Activated CD8-positive, alpha-beta memory T cell treated with anti-CD3 and anti-CD28 coated beads for 1 hour (primary cell): ENCODE measurements around the gene PDCD11.

Experiments
- DNase-seq, 2 donors: peaks; one replicate each; pipeline ENCODE4 v3.0.0-alpha.2; 2020; ENCODE audit warnings: low read depth in 1 of 2; ENCODE audit errors: extremely low read depth in 1 of 2

Gene PDCD11

DNA sequence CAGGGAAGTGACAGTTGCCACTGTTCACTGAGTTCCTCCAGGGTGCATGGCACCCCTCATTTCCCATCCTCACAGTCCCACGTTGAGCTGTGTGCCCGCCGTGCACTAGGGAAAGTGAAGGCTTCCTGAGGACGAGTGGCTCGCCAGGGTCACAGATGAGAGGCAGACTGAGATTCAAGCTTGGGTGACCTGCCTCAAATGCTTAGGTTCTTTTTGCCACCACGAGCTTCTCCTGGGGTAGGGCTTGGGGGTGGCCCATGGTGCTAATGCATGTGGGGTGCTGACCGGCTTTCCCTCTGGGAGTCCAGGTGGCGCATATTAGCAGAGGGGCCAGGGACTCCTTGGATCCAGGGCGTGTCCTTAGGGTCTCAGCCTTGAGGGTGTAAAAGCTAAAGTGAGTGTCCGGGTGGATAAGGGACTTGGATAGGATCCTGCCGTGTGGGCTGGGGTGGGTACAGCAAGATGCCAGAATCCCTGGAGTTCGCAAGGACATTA, 53.8 kb downstream of the PDCD11 start:
- DNase-seq = no peak

DNA sequence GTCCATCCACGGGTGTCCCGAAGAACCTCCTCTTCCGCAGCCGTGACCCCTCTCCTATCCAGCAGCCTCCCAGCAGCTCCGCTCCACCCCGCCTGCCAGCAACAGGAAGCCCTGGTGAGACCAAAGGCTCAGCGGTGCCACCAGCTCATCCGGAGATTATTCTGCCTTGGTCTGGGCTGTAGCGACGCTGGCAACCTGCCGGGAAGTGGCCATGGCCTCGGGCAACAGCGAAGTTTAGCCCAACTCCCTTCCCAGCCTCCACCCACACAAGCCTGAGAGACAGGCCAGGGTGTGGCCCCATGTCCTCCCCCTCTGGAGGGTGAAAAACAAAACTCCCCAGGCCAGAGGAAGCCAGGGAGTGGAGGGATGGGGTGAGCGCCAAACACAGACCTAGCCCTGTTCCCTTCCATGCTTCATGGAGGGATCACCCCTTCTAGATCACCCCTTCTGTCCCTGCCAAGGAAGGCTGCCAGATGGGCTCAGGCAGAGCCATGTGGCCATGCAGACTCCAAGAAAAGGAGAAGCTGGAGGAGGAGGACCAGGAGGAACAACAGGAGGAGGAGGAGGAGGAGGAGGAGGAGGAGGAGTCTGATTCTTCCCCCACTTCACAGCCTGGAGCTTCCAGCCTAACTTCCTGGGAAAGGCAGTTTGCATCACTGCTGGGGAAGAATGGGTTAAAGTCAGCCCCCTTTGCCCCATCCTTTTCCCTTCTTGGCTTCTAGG, 54.8 kb downstream of the PDCD11 start:
- peak in 1 of 2 donors; percentile 26 for DNase-seq

DNA sequence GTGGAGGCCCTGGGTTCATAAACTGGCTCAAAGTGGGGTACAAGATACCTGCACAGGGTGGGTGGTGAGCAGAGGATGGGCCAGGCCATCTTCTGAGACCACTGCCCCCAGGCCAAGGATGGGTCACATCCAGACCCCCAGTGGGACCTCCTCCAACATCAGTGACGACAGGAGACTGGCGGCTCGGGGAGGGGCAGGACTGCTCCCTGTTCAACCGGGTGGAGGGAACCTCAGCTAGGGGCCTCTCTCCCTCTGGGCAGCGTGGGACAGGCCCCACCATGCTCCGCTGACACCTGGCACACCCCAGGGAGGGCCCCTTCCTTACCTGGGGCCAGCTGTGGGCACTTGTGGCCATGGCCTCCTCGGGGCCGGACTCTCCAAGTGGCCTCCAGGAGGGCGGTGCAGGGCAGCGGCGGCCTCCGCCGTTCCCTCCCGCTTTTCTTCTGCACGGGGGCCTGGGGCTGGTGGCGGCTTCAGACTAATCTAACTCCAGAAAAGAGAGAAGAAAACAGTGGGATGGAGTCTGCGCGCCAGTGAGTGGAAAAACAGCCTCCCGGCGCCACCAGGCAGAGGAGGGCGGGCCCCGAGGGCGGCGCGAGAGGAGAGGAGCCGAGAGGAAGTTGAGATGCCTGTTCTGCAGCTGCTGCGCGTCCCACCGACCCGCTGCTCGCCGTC, 55.5 kb downstream of the PDCD11 start, which contains the start of gene CALHM2:
CALHM2 (minus strand) TSS at position 540 of the 675 bp plus-strand sequence. CDS start 2,429 bp downstream, outside the sequence.
- DNase-seq = peak in 1 of 2 donors; percentile 49

DNA sequence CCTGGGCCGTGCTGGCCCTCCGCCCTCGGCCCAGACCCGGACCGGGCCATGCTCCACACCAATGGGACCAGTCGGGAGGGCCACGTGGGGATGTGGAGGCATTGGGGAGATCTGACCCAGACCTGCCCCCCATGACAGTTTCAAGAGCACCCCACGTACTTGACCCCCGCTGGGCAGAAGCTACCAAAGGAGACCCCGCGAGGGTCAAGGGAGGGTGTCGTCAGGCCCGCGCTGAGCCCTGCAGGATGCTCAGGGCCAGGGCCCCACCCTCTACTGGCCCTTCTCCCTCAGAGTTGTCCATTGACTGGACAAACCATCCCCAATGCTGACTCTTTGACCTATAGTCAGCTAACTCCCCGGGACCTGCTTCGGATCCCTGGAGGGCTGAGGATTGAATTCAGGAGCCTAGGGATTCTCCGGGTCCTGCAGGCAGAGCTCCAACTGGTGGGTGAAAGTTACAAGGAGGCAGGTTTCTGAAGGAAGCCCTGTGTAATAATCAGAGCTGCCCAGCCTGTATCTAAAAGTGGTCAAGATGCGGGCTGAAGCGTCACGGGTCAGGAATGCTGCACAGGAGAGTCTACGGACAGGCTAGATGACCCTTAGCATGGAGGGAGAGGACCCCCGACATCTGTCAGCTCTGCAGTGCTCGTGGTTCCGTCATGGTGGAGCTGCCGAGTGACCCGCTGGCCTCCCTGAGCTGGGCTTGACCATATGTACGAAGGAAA, 56.2 kb downstream of the PDCD11 start:
- DNase-seq = no peak

DNA sequence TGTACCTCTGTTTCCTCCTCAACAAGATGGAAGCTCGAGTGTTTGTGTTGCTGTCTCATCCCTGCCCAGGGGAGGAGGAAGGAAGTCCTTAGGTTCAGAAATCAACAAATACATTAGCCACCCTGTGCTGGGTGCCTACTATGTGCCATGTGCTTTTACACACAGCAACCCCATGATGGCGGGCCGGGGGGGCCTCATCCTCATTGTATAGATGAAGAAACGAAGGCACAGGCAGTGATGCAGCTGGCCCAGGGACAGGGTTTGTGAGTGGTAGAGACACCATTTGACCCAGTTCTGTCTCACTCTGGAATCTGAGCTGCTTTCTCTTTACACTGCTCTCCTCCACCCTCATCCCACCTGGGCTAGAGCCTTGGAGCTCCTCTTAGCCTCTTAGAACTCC, 57.6 kb downstream of the PDCD11 start:
- DNase-seq = no peak

DNA sequence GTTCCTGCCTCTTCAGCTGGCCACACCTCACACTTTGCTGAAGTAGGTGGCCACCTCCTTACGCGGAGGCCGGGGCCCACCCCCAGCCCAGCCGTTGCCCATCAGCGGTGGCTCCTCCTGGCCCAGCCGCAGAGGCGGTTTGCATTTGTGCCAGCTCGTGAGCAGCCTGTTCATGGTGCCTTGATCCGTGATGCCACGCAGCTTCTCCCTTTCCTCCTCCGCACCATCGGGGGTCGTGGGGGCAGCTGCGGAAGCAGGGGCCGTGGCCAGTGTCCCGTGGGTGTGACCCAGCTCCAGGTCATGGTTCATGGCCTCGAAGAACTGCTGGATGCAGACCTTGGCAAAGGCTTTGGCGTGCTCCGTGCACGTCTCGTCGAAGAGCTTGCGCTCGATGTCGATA, 58.8 kb downstream of the PDCD11 start:
- DNase-seq = no peak

DNA sequence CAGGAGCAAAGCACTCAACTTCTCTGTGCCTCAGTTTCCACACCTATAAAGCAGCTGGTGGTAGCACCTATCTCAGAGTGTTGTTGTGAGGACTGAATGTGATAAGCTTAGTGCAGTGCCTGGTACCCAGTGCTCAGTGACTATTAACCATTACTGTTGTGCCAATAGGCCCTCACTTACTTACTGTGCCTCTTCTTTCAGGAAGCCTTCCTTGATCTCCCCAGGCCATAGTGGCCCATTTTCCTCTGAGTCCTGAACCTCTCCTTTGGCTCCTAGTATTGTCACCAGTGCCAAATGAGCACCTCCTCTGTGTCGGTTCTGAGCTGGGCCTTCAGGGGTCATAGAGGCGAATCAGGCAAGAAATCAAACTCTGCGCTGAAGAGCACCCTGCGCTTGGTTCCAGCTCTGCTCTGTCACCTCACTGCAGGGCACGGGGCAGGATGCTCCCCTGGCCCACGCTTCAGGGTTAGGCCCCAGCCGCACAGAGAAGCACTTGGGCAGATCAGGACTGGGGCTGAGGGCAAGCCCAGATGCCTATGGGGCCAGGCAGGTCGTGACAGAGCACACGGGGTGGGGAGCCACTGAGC, 59.7 kb downstream of the PDCD11 start:
- DNase-seq = no peak

DNA sequence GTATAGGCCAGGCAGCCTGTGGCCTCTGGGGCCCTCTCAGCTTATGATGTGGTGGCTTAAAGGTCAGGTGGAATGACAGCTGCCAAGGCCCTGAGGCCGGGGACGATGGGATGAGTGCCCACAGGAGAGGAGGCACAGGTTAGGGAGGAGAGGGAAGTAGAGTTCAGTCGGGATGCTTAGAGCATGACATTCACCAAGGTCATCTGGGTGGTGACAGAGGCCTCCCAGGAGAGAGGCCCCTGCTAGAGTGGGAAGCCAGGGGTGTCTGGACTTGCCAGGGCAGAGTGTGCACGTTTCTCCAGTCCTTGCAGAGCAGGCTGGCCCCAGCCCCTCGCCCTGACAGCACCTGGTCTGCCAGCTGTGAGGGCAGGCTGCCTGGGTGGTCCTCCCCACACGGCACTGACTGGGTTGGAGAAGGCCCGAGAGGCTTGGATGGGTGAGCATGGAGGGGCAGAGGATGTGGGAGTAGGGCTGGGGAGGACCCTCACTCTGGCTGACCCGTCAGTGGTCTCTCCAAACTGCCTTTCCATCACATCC, 60.8 kb downstream of the PDCD11 start:
- no peak for DNase-seq

DNA sequence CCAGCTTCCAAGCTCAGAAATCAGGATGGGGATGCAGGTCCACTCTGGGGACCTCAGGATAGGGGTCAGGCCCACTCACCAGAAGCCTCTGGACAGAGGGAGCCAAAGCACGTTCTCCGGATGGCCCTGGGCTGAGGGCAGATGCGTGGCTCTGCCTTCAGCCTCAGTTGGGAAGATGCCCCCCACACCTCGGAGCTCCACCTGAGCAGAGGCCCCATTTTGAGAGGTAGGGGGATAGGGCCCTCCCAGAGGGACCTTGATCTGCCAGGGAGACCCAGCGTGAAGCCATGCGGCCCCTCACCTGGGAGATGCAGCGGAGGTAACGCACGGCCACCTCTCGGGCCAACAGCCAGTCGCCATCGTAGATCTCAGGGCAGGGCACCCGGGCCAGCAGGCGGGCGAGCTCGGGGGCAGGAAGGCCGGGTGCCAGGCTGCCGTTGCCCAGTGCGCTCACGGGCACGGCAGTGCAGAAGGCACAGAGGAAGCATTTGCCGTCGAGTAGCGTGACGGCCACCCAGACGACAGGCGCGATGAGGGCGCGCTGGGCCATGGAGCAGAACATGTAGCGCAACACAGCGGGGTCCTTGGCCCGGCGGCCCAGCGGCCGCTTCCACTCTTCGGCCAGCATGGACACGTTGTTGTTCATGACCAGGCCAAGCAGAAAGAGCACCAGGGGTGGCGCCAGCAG, 61.6 kb downstream of the PDCD11 start:
- DNase-seq = no peak

DNA sequence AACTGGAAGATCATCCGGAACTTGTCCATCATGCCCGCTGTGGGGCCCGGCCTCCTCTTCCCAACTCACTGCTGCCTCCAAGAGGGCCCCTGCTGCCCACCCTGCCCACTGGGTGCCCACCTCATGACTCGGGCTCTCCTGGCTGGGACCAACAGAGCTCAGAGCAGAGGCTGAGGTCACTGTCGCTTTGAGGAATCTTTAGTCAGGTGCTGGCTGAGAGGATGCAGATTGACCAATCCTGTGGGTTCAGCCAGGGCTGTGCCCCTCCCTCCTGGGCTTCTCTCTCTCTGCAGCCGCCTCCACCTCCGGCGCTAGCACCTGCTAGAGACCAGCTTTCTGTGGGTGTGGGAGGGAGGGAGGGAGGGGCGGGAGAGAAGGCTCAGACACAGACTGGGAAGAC, 62.3 kb downstream of the PDCD11 start, which contains the start of gene CALHM1:
CALHM1 (minus strand) TSS at position 181 of the 400 bp plus-strand sequence; CDS start at position 32, 149 bp downstream.
- DNase-seq = no peak

DNA sequence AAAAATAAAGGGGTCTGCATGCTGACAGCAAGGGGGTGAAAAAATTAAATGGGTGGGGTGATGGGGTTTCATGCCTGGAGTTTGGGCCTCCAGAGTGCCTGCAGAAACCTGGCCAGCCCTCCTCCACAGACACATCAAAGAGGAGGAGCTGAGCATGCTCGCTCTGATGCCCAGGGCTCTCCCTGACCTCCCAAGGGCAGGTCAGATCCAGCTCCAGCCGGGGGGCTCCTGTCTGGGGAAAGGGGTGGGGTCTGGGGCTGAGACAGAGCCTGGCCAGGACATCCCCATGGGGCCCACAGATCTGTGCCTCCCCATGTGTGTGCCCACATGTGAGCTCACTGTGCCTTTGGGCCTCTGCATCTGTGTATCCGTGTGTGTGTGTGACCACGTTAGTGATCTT, 63.2 kb downstream of the PDCD11 start:
- DNase-seq = no peak

DNA sequence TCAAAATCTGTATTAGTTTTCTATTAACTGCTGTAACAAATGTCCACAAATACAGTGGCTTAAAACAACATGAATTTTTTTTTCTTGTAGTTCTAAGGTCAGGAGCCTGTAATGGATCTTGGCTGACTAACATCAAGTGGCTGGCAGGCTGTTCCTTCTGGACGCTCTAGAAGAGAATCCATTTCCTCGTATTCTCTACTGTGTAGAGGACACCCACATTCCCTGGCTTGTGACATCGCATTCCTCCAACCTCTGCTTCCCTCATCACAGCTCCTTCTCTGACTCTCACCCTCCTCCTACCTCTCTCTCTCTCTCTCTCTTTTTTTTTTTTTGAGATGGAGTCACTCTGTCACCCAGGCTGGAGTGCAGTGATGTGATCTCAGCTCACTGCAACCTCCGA, 67.1 kb downstream of the PDCD11 start:
- DNase-seq = no peak

DNA sequence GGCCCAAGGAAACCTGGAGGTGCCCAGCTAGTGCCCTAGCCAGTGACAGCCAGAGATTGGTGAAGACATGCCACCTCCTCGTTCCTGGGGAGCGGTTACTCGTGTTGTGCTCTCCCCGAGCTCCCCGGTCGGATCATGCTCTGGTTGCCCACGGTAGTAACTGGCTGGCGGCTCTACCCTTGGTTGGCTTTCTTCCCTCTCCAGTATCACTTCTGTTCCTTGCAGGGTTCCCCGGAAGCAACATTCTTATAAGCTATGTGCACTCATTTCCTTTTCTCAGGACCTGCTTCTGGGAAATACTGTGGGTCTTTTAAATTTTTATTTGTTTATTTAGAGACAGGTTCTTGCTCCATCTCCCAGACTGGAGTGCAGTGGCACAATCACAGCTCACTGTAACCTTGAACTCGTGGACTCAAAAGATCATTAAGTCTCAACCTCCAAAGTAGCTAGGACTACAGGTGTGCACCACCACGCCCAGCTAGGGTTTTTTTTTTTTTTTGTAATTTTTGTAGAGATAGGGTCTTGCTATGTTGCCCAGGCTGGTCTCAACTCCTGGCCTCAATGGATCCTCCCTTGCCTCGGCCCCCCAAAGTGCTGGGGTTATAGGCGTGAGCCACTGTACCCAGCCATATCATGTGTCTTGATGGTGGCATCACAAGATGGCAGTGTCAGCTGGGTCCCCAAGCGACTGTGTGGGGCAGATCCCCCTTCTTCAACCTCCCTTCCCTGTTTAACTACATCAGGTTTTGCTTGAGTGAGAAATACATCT, 69.2 kb downstream of the PDCD11 start:
- no peak for DNase-seq

DNA sequence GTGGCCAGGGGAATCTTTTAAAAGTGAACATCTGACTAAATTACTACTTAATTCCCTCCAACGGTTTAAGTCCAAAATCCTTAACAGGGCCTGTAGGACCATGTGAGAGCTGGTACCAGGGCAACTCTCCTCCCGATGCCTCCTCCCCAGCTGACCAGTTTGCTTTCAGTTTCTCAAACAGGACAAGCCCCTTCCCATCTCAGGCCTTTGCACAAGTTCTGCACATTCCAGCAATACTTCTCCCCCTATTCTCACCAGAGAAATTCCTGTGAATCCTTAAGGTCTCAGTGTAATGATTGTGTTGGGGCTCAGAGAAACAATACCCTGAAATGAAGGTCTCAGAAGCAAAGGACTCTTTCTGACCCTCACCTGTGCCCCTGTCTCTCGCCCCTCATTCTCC, 70.3 kb downstream of the PDCD11 start:
- DNase-seq = no peak

DNA sequence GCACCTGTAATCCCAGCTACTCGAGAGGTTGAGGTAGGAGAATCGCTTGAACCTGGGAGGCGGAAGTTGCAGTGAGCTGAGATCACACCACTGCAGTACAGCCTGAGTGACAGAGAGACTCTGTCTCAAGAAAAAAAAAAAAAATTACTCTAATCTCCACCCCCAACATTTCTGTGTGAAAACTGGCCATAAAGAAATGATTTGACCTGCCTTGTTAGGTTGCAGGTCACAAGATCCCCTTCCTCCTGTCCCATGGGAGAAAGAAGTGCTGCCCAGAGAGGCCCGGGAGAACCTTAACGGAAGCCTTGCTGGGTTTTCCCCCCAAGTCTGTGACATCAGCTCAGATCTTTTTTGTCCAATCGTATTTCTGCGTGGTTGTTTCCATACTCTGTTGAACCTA, 71.0 kb downstream of the PDCD11 start:
- DNase-seq = no peak

DNA sequence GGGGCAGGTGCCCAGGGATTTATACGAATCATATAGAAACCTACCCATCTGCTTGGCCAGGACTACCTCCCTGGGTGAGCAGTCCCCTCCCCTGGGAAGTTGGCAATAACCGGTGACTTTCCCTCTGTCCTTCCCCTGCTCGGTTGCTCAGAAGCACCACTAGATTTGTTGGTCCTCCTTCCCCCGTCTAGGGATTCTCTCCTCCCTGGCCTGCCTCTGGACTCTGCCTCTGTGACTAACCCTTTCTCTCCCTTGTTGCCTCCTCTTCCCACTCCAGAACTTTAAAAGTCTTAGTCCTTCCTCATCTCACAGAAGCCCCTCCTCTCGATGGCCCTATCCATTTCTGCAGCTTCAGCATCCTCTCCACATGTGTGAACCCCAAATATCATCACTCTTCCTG, 72.8 kb downstream of the PDCD11 start:
- DNase-seq = no peak

DNA sequence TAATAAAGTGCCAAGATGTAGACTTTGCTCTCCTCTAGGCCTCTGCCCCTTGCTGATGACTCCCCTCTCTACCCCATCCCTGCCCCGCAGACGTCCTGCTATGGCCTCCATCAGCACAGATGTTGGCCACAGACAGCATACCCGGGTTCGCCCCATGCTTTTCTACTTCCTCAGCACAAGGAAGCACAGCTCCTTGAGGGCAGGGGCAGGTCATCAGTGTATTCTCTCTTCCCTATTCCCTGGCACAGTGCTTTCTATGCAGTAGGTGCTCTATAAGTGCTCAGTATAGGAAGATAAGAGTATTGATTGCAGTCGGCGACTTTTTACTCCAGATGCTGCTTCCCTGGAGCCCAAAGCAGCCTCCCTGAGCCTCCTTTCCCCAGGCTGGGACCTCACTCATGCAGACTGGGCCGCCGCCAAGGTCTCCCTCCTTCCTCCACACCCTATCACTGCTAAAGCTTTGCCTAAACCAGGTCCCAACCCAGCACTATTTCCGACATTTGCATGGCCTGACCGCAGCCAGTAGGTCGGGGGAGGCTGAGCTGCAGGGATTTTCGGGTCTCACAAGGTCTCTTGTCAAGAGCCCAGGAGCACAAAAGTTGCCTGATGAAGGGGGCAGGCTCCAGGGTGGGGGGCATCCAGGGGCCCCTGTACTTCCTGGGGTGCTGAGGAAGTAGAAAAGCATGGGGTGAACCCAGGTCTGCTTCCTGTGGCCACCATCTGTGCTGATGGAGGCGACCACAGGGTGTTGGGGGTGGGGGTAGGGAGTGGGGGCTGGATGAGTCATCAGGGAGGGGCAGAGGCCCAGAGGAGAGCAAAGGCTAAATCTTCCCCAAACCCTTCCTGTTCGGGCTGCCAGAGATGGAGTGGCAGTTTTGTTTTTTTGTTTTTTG, 74.6 kb downstream of the PDCD11 start:
- DNase-seq = peak; percentile 35 to 56

DNA sequence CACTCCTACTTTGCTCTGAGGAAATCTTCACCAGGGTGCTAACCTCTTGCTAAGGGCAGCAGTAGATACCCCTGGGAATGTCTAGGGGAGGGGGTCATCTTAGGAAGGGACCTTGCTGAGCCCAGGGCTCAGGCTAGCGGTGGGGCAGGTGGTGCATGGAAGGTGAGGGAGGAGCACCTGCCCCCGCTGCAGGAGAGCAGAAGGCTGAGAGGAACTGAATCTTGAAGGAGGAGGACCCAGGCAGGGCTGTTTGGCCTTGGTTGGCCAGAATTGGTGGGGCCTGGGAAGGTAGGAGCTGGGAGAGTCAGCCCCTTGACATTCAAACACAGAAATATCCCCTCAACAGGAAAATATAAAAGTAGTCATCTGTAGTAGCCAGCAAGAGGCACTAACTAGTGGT, 75.6 kb downstream of the PDCD11 start:
- DNase-seq = no peak

DNA sequence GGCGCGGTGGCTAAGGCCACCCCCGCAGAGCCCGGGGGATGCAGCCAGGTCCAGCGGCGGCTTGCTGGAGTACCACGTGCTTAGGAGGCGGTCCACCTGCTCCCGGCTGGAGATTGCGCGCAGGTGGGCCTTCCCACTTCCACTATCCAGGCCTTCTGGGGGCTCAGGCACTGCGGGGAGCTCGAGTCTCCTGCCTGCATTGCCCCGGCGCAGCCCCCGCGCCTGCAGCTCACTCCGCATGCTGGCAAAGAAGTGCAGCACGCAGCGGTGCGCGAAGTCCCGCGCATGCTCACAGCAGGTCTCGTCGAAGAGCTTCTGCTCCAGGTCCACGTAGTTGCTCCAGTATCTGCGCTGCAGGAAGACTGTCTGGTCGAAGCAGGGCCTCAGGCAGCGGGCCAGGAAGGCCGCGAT, 76.8 kb downstream of the PDCD11 start:
- DNase-seq = no peak
